ENCODE results near the gene ATXN2. TPM values are rescaled to one million over a fixed set of nuclear protein-coding genes. Genes with fewer than 3 reads are reported as not detected.

Gene ATXN2
- total RNA-seq, 1 experiment from 2014 or later = 72.9 TPM

DNA sequence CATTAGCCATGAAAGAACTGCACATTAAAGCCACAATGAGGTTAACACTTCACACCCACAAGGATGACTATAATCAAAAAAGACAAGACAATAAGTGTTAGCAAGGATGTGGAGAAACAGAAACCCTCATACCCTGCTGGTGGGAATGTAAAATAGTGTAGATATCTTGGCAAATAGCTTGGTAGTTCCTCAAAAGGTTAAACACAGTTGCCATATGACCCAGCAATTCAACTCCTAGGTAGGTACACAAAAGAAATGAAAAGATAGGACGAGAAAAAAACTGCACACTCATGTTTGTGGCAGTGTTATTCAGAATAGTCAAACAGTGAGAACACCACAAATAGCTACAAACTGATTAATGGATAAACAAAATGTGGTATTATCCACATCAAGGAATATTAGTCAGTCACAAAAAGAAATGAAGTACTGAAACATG, 93.5 kb downstream of the ATXN2 start:
- Histone ChIP-seq H3K18ac (ENCODE audit: insufficient read length, low read depth, low read length) (no peak overlapping the region), H4K5ac (ENCODE audit: insufficient read length, low read depth, low read length) (no peak overlapping the region), H3K4ac (ENCODE audit: low read depth, low read length) (no peak overlapping the region), H3K79me2 (ENCODE audit: insufficient read depth, low read length) (no peaks in the 10 kb centered on the region), H3K9me3 (ENCODE audit: control insufficient read depth, low read depth, low read length) (no peaks in the 10 kb centered on the region), H4K20me1 (ENCODE audit: control insufficient read depth, insufficient read depth, insufficient read length) (no peaks in the 10 kb centered on the region), H2BK15ac (ENCODE audit: low read depth, low read length) (no peak overlapping the region), H2AK5ac (ENCODE audit: insufficient read length, low read length) (no peak overlapping the region), H3K27ac (ENCODE audit: insufficient read length, low read depth, low read length) (no peak overlapping the region), H4K8ac (replicated peaks; ENCODE audit: insufficient read length, low read depth, low read length) (no peak overlapping the region), H3K9ac (ENCODE audit: extremely low read depth, insufficient read length, low read length) (no peak overlapping the region), H2BK12ac (ENCODE audit: insufficient read length, low read depth, low read length) (no peak overlapping the region), H3T11ph (ENCODE audit: low read length) (no peak overlapping the region), H2BK5ac (ENCODE audit: insufficient read length, low read length) (no peak overlapping the region), H3K56ac (ENCODE audit: insufficient read length, low read depth, low read length) (no peak overlapping the region), H3K79me1 (ENCODE audit: insufficient read depth, low read depth, low read length, poor library complexity, severe bottlenecking) (no peaks in the 10 kb centered on the region), H2AFZ (ENCODE audit: low read length) (no peak overlapping the region), H3K14ac (ENCODE audit: insufficient read depth, low read length) (no peak overlapping the region), H2BK120ac (ENCODE audit: low read depth, low read length, poor library complexity, severe bottlenecking) (no peak overlapping the region), H3K23me2 (ENCODE audit: insufficient read length, low read depth, low read length, poor library complexity, severe bottlenecking) (no peaks in the 10 kb centered on the region), H2BK20ac (ENCODE audit: low read depth, low read length, poor library complexity, severe bottlenecking) (no peak overlapping the region), H3K23ac (ENCODE audit: insufficient read length, low read depth, low read length) (no peak overlapping the region), H3K4me2 (ENCODE audit: insufficient read depth, insufficient read length, low read length) (no peak overlapping the region), H4K91ac (ENCODE audit: insufficient read length, low read depth, low read length) (no peak overlapping the region), H3K4me1 (ENCODE audit: insufficient read depth, low read length) (no peaks in the 10 kb centered on the region), H3K27me3 (ENCODE audit: insufficient read depth, low read length) (no peaks in the 10 kb centered on the region)
- peaks cover 28 to 61% (median 57%) of the 10 kb centered on the region in 3 experiments for H3K36me3 Mint-ChIP-seq (ENCODE audit: insufficient read depth in 1 of 3, low read depth in 3 of 3)
- no peaks in the 10 kb centered on the region for H3K4me1 Mint-ChIP-seq
- no peaks in the 10 kb centered on the region for H3K27me3 Mint-ChIP-seq (ENCODE audit: low read depth)
- no peak overlapping the region for H3K27ac Mint-ChIP-seq
- H3K4me3 Mint-ChIP-seq = no peak overlapping the region
- no peak for DNase-seq
- TF ChIP-seq, protein P1, sequence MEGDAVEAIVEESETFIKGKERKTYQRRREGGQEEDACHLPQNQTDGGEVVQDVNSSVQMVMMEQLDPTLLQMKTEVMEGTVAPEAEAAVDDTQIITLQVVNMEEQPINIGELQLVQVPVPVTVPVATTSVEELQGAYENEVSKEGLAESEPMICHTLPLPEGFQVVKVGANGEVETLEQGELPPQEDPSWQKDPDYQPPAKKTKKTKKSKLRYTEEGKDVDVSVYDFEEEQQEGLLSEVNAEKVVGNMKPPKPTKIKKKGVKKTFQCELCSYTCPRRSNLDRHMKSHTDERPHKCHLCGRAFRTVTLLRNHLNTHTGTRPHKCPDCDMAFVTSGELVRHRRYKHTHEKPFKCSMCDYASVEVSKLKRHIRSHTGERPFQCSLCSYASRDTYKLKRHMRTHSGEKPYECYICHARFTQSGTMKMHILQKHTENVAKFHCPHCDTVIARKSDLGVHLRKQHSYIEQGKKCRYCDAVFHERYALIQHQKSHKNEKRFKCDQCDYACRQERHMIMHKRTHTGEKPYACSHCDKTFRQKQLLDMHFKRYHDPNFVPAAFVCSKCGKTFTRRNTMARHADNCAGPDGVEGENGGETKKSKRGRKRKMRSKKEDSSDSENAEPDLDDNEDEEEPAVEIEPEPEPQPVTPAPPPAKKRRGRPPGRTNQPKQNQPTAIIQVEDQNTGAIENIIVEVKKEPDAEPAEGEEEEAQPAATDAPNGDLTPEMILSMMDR (conservative IDR thresholded peaks at IDR 0.05) = no peak; the same call in 2 of the 3 replicates
- WGBS (ENCODE audit: extremely low coverage, insufficient read length, low lambda C conversion rate) = no CpG with 5 or more reads among the region's 1 CpG
- peaks cover 3 to 7% of the 10 kb centered on the region in 2 experiments; a peak in 3 of 5 replicates for H3K9me3 Mint-ChIP-seq

Data from H9 (cell line).